Upper lobe of left lung (tissue), 6 donors: ENCODE measurements around the gene REEP5. TPM values are rescaled to one million over a fixed set of nuclear protein-coding genes. Genes with fewer than 3 reads are reported as not detected.
"Not testable (repeated sequence)": the region's sequence is repeated elsewhere in the genome, so short reads cannot be mapped to it uniquely, and the experiment has no call there.

Experiments
- ATAC-seq, 2 donors: fragments of 200-7000 bp; cut with Tn5 transposase; one replicate each; pipeline ENCODE4 v1.9.1; 2022; ENCODE audit warnings: mild to moderate bottlenecking in 2 of 2, moderate library complexity in 2 of 2; ENCODE audit not compliant: low FRiP score in 2 of 2
- DNase-seq, 2 donors: peaks; one replicate each; pipeline ENCODE4 v3.0.0-alpha.2; 2019 to 2020
- H3K27ac ChIP-seq, 4 donors: fragments of 200-600 bp; sonication (generic); one replicate each; pipeline ENCODE4 v1.5.1; 2016 to 2019
- H3K27me3 ChIP-seq, 4 donors: fragments of 200-600 bp; sonication (generic); one replicate each; pipeline ENCODE4 v1.5.1; 2017 to 2019
- H3K36me3 ChIP-seq, 4 donors: fragments of 200-600 bp; sonication (generic); one replicate each; pipeline ENCODE4 v1.5.1; 2016 to 2019
- H3K4me1 ChIP-seq, 4 donors: fragments of 200-600 bp; sonication (generic); one replicate each; pipeline ENCODE4 v1.5.1; 2018 to 2019
- H3K4me3 ChIP-seq, 4 donors: fragments of 200-600 bp; sonication (generic); one replicate each; pipeline ENCODE4 v1.5.1; 2017 to 2019; ENCODE audit warnings: mild to moderate bottlenecking in 2 of 4, moderate library complexity in 1 of 4
- H3K9me3 ChIP-seq, 4 donors: fragments of 200-600 bp; sonication (generic); one replicate each; pipeline ENCODE4 v1.5.1; 2018 to 2019
- EP300 ChIP-seq, 4 donors: sonication (generic); formaldehyde crosslinking; IDR thresholded peaks; one replicate each; pipeline ENCODE4 v1.5.1; 2017; ENCODE audit warnings: antibody characterized with exemption in 4 of 4, control low read depth in 2 of 4
- POLR2A ChIP-seq, 4 donors: fragments of 450-650 bp; IDR thresholded peaks; one replicate each; pipeline ENCODE4 v1.5.1; 2016 to 2017; ENCODE audit warnings: antibody characterized with exemption in 4 of 4, mild to moderate bottlenecking in 2 of 4
- POLR2AphosphoS5 ChIP-seq, 2 donors: sonication (generic); formaldehyde crosslinking; IDR thresholded peaks; one replicate each; pipeline ENCODE4 v1.5.1; 2017; ENCODE audit warnings: antibody characterized with exemption in 2 of 2
- WGBS, 2 donors: methylation state at CpG; one replicate each; pipeline ENCODE4 v1.1.5; 2017 to 2018; 5-methylcytosine and 5-hydroxymethylcytosine counted together
- total RNA-seq, 6 donors: library from RNA; depleted of rRNA in 4 of 6; stranded (reverse); fragments of >200 nt in 4 of 6; gene quantifications; one replicate each; pipeline versions ENCODE4 v1.1.0 to v1.2.1, GENCODE V29; 2016 to 2021
- TF ChIP-seq, protein P1 (sequence below), 6 experiments: fragments of 450-650 bp in 4 of 6; fragments of 200-600 bp in 2 of 6; sonication (generic) in 2 of 6; IDR thresholded peaks; one replicate each; pipeline ENCODE4 v1.5.1; 2016 to 2019; ENCODE audit warnings: antibody characterized with exemption in 6 of 6
- donor health status: DM: no; HTN: no; CAD: no; lungs with moderate emphysema.
- donor health status: DM: no; HTN: yes; CAD: no; lungs with severe emphysema.

Gene REEP5
- total RNA-seq, 6 donors from 2014 or later, result 43.0 to 108 (median 95.3) TPM

DNA sequence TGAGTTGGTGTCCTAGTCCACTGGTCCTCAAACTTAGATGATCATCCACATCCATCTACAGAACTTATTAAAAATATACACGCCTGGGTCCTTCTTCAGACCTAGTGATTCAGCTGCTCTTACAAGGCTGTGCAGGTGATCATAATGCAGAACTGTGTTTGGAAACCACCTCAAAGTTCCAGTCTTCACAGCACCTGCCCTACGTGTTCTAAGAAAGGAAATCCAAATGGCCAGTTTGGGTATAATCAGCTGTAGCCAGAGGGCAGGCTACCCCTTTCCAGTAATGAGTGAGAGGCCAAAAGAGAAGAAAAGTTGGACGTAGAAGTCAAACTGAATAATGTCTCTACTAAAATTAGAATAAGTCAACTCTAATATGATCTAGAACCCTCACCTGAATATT is 15.4 kb downstream of the REEP5 start:
- TF ChIP-seq EP300 (IDR thresholded peaks at IDR 0.05) (no peak), POLR2A (IDR thresholded peaks at IDR 0.05) (no peak), POLR2AphosphoS5 (IDR thresholded peaks at IDR 0.05) (no peak)
- TF ChIP-seq, protein P1, sequence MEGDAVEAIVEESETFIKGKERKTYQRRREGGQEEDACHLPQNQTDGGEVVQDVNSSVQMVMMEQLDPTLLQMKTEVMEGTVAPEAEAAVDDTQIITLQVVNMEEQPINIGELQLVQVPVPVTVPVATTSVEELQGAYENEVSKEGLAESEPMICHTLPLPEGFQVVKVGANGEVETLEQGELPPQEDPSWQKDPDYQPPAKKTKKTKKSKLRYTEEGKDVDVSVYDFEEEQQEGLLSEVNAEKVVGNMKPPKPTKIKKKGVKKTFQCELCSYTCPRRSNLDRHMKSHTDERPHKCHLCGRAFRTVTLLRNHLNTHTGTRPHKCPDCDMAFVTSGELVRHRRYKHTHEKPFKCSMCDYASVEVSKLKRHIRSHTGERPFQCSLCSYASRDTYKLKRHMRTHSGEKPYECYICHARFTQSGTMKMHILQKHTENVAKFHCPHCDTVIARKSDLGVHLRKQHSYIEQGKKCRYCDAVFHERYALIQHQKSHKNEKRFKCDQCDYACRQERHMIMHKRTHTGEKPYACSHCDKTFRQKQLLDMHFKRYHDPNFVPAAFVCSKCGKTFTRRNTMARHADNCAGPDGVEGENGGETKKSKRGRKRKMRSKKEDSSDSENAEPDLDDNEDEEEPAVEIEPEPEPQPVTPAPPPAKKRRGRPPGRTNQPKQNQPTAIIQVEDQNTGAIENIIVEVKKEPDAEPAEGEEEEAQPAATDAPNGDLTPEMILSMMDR (IDR thresholded peaks at IDR 0.05), result no peak
- Histone ChIP-seq H3K4me3 (no peak overlapping the region), H3K9me3 (no peaks in the 10 kb centered on the region), H3K36me3 (peaks cover 4 to 43% (median 16%) of the 10 kb centered on the region in 4 donors), H3K4me1 (no peaks in the 10 kb centered on the region), H3K27me3 (no peaks in the 10 kb centered on the region), H3K27ac (no peak overlapping the region)
- WGBS, 2 donors, result 95% methylated on average over 3 of the region's 3 CpGs
- ATAC-seq (no peak), DNase-seq (no peak)

DNA sequence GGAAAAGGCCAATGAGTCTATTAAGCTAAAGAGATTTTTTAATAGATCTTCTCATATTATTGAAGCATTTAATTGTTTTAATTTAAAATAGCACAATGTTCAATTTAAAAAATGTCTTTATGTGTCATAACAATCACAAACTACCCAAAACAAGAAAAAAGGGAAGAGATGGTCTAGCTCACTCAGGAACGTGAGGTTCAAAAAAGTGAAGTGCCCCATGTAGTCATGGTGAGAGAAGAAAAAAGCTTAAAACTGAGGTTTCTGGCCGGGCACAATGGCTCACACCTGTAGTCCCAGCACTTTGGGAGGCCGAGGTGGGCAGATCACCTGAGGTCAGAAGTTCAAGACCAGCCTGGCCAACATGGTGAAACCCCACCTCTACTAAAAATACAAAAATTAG is 17.0 kb downstream of the REEP5 start:
- peaks cover 9 to 47% (median 23%) of the 10 kb centered on the region in 4 donors for H3K36me3 ChIP-seq
- not testable (repeated sequence) for H3K4me1 ChIP-seq, ATAC-seq, H3K27ac ChIP-seq, H3K9me3 ChIP-seq, H3K27me3 ChIP-seq, H3K4me3 ChIP-seq, DNase-seq
- WGBS, 2 donors, result 63 to 87% methylated on average over 3 of the region's 3 CpGs

DNA sequence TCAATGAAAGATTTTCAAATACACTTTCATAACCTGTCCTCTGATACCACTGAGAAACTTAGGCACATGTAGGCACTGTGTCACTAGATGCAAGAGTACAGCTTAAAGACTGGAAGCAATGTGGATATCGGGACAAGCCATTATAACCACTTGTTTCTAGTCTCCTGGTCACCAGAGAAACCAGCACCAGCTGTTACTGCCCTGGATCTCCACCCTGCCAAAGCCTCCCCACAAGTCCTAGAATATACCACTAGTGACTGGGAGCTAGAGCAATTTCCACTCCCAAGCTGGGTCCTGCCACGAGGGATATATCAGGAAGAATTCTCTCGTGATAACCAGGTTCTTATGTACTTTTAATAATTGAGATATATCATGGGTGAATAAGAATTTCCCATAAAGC is 19.5 kb downstream of the REEP5 start:
- no peaks in the 10 kb centered on the region for H3K9me3 ChIP-seq
- H3K4me3 ChIP-seq, result no peak overlapping the region
- H3K27ac ChIP-seq, result no peak overlapping the region
- TF ChIP-seq POLR2AphosphoS5 (IDR thresholded peaks at IDR 0.05), result no peak
- no peak for TF ChIP-seq EP300 (IDR thresholded peaks at IDR 0.05)
- TF ChIP-seq POLR2A (IDR thresholded peaks at IDR 0.05), result no peak
- no peak for DNase-seq
- 91 to 95% methylated on average over 3 of the region's 3 CpGs for WGBS, 2 donors
- peaks cover 9 to 58% (median 25%) of the 10 kb centered on the region in 4 donors for H3K36me3 ChIP-seq
- H3K4me1 ChIP-seq, result no peaks in the 10 kb centered on the region
- H3K27me3 ChIP-seq, result no peaks in the 10 kb centered on the region
- no peak for ATAC-seq

DNA sequence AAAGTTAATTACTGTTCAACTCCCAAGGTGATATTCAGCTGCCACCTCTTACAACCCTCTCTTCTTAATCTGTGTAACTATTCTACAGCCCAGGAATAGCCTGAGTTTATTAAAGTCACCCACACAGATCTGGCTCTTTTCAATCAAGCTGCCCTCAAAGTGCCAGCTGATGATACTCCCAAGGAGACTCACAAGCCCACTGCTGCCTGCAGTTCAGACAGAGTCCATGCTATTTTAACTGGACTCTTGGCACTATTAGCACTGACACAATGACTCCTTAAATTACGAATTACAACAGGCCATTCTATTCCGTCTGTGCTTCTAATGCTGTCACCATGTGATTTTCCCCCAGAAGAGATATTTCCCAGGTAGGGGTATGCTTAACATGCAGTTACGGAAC is 26.3 kb downstream of the REEP5 start:
- whole genome bisulfite sequencing, 2 donors, result 92 to 96% methylated on average over 3 of the region's 3 CpGs
- TF ChIP-seq EP300 (IDR thresholded peaks at IDR 0.05) (no peak), POLR2AphosphoS5 (IDR thresholded peaks at IDR 0.05) (no peak), POLR2A (IDR thresholded peaks at IDR 0.05) (no peak)
- TF ChIP-seq, protein P1 (IDR thresholded peaks at IDR 0.05), result no peak
- DNase-seq (no peak), ATAC-seq (no peak)
- Histone ChIP-seq H3K27ac (no peak overlapping the region), H3K27me3 (no peaks in the 10 kb centered on the region), H3K9me3 (no peaks in the 10 kb centered on the region), H3K4me1 (no peaks in the 10 kb centered on the region), H3K4me3 (no peak overlapping the region), H3K36me3 (peaks cover under 1 to 70% (median 19%) of the 10 kb centered on the region in 4 donors)

DNA sequence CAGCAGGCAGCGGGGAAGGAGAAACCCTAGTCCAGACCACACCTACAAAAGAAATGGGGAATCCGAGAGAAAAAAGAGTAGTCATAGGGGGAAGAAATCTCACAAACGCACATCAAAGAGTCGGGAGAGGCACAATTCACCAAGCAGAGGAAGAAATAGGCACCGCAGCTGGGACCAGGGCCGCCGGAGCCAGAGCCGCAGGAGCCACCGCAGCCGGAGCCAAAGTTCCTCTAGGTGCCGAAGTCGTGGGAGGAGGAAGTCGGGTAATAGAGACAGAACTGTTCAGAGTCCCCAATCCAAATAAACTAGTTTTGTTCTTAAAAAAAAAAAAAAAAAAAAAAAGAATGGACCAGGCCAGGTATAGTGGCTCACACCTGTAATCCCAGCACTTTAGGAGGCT is 29.3 kb downstream of the REEP5 start:
- ATAC-seq, result no peak
- Histone ChIP-seq H3K4me1 (no peaks in the 10 kb centered on the region), H3K36me3 (peaks cover 0 to 53% (median 15%) of the 10 kb centered on the region in 4 donors), H3K27ac (no peak overlapping the region), H3K27me3 (no peaks in the 10 kb centered on the region), H3K9me3 (no peaks in the 10 kb centered on the region), H3K4me3 (no peak overlapping the region)
- 98% methylated on average over 13 of the region's 13 CpGs for WGBS, 2 donors
- peak in 1 of 2 donors; percentile 51 for DNase-seq
- TF ChIP-seq POLR2A (IDR thresholded peaks at IDR 0.05) (no peak), EP300 (IDR thresholded peaks at IDR 0.05) (no peak), POLR2AphosphoS5 (IDR thresholded peaks at IDR 0.05) (no peak)
- TF ChIP-seq, protein P1 (IDR thresholded peaks at IDR 0.05), result no peak

DNA sequence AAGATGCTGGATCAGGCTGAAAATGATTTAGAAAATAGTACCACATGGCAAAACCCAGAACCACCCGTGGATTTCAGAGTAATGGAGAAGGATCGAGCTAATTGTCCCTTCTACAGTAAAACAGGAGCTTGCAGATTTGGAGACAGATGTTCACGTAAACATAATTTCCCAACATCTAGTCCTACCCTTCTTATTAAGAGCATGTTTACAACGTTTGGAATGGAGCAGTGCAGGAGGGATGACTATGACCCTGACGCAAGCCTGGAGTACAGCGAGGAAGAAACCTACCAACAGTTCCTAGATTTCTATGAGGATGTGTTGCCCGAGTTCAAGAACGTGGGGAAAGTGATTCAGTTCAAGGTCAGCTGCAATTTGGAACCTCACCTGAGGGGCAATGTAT is 30.0 kb downstream of the REEP5 start:
- H3K27ac ChIP-seq, ATAC-seq, H3K4me3 ChIP-seq, DNase-seq, H3K4me1 ChIP-seq, H3K9me3 ChIP-seq, H3K27me3 ChIP-seq: not testable (repeated sequence)
- peaks cover 0 to 55% (median 17%) of the 10 kb centered on the region in 4 donors for H3K36me3 ChIP-seq
- 85 to 88% methylated on average over 8 of the region's 8 CpGs for WGBS, 2 donors
